ENCODE measurements around the gene ZDHHC1.

DNA sequence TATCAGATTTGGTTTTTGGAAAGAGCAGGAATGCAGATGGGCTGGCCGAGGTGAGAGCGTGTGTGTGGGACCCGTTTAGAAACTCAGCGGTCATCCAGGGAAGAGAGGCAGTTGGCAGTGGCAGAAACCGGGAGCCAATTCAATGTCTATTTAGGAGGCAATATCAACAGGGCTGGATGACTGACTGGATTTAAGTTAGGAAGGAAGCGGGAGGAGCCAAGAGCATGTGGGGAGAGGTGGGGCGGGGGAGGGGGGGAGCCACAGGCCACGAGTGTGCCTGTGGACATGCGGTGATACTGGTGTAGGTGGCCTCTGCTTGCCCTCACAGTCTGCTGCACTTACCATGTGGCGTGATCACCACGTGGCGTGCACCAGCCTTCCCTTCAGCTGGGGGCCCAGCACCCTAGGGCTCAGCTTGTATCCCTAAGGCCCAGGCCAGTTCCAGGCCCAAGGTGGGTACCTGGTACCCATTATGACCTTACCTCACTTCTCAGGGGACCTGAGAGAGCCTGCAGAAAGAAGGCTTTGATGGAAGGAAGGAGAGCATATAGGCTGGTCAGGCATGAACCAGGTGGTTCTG lies 12.2 kb downstream of the ZDHHC1 start:
- no peak for TF ChIP-seq POLR2AphosphoS5 (IDR thresholded peaks at IDR 0.05)
- TF ChIP-seq, protein P1, sequence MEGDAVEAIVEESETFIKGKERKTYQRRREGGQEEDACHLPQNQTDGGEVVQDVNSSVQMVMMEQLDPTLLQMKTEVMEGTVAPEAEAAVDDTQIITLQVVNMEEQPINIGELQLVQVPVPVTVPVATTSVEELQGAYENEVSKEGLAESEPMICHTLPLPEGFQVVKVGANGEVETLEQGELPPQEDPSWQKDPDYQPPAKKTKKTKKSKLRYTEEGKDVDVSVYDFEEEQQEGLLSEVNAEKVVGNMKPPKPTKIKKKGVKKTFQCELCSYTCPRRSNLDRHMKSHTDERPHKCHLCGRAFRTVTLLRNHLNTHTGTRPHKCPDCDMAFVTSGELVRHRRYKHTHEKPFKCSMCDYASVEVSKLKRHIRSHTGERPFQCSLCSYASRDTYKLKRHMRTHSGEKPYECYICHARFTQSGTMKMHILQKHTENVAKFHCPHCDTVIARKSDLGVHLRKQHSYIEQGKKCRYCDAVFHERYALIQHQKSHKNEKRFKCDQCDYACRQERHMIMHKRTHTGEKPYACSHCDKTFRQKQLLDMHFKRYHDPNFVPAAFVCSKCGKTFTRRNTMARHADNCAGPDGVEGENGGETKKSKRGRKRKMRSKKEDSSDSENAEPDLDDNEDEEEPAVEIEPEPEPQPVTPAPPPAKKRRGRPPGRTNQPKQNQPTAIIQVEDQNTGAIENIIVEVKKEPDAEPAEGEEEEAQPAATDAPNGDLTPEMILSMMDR (IDR thresholded peaks at IDR 0.05), result no peak
- no peak for TF ChIP-seq POLR2A (IDR thresholded peaks at IDR 0.05)
